Measurements from ENCODE around the gene BTG4.

BTG4 gene

DNA sequence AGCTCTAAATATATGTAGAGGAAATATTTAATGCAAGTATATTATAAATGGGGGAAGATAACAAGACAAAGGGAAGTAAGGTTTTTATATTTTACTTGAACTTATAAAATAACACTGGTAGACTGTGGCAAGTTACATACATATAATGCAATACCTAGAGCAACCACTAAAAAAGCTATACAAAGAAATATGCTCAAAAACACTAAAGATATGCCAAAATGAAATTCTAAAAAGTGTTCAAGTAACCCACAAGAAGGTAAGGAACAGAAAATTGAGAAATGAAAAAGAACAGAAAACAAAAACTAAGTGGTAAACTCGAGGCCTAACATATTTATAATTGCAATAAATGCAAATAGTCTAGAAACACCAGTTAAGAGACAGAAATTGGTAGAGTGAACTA is 32.5 kb downstream of the BTG4 start:
- DNase-seq, result no peak

DNA sequence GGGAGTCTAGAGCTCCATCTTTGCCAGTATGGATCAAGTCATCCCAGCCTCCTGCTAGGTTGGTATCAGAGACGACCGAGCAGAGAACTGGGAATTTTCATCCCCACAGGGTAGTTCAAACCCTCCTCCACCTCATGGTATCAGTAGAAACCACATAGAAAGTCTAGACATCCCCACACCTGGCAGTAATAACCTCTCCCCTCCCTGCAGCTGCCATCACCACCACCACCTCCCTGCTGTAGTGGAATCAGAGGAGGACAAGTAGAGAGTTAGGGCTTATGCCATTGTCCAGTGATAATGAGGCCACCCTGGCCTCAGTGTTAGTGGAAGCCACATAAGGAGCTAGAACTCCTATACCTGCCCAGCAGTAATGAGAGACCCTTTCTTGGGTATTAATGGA is 34.3 kb downstream of the BTG4 start:
- no peak for DNase-seq

DNA sequence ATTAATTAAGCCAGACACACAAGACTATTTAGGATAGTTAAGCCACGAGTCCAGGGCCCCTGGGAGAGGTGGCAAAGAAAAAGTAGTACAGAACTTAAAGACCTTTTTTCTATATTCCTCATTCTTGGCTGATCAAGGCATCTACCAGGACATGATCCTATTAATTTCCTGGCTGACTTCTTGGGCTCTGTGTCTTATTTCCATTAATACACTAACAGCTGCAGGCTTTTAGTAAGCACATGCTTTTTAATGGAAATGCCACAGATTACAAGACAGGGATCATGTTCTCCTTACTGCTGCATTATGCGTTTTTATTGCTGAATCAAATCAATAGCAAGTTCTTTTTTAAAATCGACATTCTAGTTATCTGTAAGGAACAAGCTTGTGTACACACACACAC is 35.2 kb downstream of the BTG4 start:
- DNase-seq, result peak; percentile 16

DNA sequence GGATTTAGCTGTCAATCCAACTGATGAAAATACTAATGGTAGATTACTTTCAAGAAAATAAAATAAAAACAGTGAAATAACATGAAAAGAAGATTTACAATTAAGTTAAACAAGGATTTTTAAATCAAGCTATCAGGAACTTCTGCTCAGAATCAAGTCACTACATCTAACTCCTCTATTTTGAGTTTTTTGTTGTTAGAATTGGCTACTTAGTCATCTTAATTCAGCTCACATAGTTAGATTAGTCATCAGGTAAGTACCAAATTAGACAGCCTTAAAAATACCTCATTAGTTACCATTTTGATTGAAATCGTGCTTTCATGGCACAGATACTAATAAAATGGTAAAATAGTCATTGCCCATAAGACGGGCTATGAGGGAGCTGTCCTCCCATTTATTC is 35.8 kb downstream of the BTG4 start:
- DNase-seq, result no peak

DNA sequence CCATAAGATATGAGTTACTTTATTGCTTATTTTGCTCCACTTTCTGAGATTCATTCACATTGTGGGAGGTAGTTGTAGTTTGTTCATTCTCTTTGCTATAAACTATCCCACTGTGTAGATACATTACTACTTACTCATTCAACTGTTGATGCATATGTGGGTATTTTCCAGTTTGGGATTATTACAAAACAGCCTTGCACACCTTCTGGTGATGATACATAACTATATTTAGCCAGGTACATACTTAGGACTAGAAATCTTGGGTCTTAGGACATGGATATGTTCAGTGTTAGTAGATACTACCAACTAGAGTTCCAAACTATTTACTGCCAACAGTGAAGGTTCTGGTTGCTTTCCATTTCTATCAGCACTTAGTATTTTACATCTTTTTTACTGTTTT is 37.8 kb downstream of the BTG4 start:
- no peak for DNase-seq

DNA sequence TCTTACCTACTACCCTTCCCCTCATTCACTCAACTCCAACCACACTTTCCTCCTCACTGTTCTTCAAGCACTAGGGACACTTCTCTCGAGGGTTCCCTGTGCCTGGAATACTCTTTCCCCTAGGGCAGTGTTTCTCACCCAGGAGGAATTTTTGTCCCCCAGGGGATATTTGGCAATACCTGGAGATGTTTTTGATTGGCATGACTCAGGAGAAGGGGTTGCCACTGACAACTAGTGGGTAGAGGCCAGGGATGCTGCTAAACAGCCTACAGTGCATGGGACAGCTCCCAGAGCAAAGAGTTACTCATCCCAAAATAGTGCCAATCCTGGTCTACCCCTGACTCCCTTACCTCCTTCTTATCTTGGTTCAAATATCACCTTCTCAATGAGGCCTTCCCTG is 40.0 kb downstream of the BTG4 start:
- no peak for DNase-seq

DNA sequence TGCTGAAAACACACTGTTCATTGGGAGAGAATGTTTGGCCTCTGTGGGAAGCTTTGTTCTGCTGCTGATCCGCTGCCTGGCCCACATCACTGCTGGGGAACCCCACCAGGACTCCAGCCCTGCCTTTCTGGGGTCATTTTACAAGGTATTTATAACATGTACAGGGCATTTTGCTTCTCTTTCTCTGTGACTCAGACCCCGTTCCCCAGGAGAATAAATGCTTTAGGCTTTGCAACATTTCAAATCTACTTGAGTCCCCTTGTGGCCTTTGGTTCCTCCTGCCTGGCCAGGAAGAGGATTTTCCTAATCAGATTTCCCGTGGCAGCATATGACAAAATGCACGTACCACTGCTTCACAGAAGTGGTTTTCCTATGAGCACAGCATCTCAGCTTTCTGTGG is 43.0 kb downstream of the BTG4 start:
- no peak for DNase-seq

DNA sequence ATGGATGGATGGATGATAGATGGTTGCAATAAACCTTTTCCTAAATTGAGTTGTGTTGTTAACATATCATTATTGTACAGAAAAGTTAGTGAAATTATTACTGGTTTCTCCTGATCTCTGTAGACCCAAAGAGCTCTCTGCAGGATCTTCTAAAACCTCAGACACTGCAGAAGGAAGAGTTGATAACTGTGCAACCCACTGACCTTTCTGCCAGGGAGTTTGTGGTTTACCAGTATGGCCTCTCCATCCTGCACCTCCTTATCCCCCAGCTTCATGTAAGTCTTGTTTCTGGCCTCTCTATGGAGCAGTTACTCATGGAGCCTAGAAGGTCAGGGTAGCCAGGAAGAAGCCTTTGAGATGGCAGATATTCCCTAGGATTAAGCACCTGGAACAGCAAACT is 45.6 kb downstream of the BTG4 start:
- no peak for DNase-seq

DNA sequence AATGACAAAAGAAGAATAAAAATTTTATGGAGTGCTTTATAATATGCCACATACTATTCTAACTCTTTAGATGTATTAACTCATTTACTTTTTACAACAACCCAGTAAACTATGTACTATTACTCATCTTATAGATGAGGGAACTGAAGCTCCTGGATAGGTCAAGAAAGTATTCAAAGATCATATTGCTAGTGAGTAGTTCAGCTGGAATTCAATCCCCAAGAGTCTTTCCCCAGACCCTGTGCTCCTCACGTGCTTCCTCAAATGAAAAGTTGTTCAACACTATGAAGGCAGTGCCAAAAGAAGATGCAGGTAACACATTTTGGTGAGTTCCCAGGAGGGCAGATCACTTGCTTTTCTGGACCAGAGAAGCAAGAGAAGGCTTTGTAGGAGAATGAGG is 46.8 kb downstream of the BTG4 start:
- DNase-seq, result no peak

DNA sequence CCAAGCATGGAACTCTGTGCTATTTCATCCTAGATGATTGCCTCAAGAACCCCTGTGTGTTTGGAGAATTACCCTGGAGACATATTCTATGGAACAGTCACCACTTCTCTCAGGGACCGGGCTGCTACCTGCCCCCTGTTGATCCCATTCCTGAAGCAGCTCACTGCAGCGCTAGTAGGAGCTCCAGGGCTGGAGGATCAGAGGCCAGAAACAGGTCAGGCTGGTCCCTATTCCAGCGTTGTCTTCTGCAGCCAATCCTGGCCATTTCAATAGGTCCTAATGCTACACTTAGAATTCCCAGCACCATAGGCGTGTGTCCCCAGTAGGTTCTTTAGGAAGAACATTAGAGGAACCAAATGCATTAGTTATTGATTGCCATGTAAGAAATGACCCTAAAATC is 48.9 kb downstream of the BTG4 start:
- DNase-seq, result no peak

DNA sequence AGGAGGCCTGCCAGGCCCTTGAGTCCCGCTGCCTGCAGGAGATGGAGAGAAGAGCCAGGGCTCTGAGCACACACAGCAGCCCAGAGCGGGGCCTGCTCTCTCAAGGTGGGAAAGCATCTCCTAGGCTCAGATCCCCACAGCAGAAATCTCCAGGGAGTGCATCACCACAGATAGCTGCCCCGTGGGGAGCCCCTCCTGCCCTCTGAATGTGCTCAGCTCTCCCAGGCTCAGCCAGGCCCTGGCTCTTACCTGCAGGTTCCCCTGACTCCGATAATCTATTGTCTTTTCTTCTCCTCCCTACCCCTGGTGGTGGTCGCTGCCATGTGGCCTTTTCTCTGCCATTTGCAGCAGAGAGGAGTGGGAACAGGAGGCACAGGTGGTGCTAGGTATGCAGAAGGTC is 49.9 kb downstream of the BTG4 start:
- no peak for DNase-seq

DNA sequence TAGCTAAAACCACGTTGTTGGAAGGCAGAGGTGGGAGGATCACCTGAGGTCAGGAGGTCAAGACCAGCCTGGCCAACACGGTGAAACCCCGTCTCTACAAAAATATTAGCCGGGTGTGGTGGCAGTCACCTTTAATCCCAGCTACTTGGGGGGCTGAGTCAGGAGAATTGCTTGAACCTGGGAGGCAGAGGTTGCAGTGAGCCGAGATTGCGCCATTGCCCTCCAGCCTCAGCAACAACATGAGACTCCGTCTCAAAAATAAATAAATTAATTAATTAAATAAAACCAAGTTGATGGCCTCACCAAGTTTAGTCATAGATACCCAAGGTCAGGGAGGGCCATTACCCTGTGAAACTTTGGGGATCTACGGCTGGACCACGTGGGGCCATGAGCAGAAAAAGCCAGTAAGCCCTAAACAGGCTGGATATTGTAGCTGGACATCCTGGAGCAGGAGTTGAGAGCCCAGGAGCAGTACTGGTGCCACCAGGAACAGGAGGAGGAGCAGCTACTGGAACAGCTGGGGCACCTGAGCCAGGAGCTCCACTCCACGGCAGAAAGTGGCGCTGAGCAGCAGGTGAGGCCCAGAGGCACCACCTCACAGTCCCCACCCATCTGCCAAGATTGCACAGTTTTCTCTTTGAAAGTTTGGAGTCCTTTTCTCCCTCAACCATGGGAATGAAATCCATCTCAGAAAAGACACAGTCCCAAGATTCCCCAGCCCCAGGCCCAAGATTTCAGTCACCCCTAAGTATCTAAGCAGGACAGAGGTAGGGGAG is 50.5 kb downstream of the BTG4 start:
- DNase-seq, result no peak

DNA sequence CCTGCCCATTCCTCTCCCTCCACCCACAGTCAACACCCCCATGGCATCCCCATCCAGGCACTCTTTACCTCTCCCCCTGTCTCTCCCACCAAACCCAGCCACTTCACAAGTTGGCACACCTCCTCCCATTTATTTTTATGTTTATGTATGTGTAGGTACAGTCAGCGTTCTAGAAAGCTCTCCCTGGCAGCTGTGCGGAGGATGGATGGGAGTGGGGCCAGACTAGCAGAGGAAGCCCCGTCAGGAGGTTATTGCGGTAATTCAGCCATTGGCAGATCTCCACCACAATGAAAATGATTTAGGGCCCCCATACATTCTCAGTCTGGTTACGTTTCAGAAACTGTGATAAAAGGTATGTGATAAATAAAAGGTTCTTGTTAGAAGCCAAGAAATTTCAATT is 51.3 kb downstream of the BTG4 start:
- no peak for DNase-seq

DNA sequence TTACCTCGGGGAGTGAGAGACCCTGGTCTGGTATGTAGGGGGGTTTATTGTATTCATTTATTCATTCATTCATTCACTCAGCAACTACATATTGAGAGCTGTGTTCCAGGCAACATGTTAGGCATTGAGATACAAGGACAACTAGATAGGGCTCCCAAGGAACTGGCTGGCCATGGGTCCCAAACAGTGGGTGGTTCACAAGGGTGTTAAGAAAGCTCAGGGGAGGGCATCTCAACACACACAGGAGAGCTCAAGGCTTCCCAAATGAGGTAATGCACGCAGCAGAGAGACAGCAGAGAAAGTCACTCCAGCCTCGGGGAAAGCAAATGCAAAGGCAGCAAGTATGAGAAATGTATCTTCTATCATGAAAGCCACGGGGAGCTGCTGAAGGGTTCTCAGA is 51.8 kb downstream of the BTG4 start:
- no peak for DNase-seq

DNA sequence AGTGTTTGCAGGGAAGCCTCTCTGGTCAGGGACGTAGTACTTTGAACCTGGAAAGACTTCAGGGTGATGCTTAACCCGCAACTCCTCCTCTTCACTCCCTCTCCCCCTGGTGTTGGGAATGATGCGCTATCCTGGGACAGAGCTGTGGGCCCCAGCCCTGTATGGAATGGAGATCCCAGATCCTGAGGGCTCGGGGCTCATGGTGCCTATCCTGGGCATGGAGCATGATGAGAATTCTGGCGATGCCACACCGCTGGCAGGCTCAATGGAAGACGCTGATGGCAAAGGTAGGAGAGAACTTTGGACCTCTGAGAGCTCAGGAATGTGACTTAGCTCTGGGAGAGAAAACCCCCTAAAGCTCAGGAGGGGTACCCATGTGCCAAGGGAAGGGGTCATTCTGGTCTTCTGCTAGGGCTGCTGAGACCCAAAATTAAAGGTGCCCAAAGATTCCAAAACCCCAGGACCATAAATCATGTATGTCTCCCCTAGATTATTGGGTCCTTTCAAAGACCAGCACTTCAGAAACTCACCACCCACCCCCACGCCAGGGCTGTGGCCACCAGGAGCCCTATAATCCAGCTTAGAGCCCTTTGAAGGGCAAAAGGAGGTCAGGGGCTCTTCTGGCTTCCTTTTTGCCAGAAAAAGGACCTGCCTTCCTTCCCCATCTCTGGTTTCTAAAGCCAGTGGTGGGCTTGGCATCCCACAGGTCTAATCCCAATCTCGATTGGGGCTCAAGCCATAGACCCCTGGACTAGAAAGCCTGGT is 52.5 kb downstream of the BTG4 start:
- no peak for DNase-seq

DNA sequence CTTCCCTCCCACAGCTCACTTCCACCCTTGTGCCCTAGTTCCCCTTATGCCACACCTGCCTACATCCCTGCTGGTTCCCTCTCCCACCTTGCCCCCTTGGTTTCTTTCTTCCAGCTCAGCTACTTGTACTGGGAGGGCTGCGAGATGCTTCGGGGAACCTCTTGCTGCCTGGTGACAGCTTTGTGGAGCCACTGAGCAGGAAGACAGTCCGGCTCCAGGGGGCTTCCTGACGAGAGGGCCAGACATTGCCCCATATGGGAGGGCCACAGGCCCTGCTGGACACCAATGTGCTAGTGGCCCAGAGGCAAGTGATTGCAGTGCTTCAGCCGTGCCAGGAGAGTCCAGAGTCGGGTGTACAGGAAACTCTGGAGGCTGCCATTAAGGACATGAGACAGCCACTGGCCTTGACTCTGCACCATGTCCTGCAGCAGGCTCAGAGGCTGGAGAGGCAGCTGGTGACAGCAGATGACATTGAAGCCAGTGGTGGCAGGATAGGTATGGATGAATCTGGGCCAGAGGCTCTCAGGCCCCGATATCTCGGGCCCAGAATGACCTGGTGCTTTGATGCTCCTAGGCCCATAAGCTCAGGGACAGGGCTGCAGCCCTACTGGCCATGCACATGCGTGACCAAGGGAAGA is 54.3 kb downstream of the BTG4 start:
- DNase-seq, result no peak

DNA sequence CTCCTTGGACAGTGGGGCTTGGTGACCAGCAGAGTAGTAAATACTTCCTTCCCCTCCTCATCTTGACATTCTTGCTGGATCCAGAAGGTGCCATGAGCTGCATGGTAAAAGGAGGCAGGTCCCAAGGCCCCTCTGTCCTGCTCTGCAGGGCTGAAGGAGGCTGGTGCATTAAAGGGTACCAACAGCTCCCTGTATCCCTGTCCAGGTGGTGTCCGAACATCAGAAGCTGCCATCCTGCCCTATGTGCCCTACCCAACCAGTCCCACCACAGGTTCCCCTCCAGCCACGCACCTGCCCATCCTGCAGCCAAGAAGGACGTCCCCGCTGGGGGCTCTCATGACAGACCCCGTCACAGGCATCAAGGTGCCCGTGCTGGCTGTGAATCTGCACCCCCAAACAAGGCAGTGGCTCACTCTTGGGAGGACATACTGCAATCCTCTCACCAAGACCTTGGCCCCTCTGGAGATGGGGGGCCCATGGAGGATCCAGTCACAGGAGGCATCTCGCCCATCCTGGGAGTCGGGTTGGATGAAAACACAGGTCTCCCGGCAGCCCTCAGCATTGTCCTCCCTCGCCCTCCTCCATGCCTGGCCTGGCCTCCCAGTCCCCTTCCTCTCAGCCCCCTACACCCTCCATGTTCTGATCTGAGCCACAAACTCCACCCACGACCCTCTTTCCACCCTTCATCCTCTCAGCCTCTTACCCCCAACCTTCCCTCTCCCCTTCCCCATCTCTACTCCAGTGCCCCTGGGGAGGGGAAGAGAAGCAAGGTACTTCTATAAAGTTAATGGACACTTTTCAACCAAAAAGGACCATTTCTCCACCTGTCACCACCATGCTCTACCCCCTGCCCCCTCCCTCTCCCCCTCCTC is 55.1 kb downstream of the BTG4 start:
- no peak for DNase-seq

DNA sequence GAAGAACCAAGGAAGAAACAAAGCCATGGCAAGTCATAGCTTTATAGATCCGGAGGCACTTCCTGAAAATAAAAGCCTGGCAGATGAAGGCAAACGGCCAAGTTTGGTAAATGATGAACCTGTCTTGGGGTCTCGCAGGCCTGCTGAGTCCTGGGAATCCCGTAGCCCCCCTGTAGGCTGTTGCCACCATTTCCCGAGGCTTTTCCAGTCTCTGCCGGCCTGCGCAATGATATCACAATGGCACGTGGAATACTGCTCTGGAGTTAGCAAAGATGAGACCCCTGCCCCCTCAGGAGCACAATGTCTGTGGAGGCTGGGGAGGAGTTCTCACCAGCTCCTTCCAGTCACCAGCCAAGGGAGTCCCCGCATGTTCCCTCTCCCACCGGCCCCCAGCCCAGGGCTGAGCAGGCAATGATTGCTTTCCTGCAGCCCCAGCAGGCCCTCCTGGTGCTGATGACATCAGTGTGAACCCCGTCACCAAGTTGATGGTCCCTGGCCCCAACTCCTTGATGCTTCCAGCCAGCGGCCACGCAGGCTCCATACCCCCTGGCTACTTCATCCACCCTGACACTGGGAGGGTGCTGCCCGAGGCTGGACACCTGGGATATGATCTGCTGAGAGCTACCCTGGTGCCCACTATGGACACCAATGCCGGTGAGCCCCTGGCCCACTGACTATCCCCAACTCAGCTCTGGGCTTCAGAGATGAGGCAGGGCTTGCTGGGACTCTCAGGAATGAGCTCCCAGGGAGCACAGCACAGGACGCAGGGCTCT is 55.9 kb downstream of the BTG4 start:
- no peak for DNase-seq

DNA sequence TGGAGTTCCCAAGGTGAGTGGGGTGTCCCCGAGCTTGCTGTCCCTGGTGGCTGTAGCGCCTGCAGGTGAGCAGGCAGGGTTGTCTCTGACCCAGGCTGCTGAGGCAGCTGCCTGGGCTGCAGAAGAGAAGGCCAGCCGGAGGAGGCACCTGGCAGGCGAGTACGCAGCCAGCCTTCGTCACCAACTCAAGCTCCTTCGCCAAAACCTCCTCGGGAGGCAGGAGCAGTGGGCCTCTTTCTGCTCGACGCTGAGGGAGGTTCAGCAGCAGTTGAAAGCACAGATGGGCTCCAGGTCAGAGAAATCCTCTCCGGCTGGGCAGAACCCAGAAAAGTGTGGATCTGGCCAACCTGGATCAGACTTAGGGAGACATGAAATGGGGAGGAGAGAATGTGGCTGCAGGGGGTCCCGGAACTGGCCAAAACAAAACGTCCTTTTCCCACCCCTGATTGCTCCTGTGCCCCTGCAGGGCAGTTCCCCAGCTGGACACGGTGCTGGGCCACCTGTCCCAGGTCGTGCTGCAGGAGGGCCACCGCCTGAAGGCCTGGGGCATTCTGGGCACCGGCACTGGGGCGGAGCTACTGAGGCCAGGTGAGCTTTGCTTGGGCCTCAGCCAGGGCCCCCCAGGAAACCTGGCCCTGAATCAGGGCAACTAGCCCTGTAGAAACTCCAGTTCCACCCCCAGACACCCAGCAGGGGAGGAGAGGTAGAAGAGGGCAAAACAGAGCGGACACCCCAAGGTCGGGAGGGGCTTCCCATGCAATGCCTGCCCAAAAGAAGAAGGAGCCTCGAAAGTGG is 56.7 kb downstream of the BTG4 start:
- DNase-seq, result no peak

DNA sequence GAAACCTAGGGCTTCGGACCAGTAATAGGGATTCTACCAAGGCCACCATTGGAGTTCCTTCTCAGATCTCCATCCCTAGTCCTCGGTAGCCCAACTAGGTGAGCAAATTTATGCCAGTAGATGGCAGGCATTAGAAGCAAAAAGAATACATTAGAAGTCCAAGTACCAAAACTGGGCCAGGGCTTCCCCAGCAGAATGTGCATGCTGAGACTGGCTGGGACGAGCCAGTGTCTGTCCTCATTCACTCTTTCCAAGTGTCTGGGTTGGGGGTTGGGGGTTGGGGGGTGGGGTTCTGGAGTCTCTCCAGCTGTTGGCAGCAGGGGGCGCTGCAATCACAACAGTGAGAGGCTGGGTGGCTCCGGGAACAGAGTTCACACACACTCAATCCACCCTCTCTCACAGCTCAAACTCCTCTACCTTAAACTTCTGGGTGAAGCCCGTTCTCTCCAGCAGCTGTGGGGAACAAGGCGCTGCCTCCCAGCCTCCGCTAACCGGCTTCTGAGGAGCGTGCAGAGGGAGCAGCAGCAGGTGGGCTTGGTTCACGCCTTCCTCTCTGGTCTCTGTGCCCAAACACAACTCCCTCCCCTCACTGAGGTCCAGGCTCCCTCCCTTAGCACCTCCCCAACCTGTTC is 57.5 kb downstream of the BTG4 start:
- DNase-seq, result no peak
